Lower lobe of right lung (tissue), 2 donors: ENCODE results near the gene F12. TPM values are rescaled to one million over a fixed set of nuclear protein-coding genes. Genes with fewer than 3 reads are reported as not detected.

Experiments
- ATAC-seq, 2 donors: fragments of 200-7000 bp; cut with Tn5 transposase; one replicate each; pipeline ENCODE4 v1.9.1; 2020 to 2022; ENCODE audit warnings: mild to moderate bottlenecking in 2 of 2, moderate library complexity in 2 of 2
- DNase-seq: peaks from one replicate; pipeline ENCODE4 v3.0.0-alpha.2; 2020
- H3K27ac ChIP-seq: fragments of 200-600 bp; one replicate; pipeline ENCODE4 v1.8.0; 2022
- H3K27me3 ChIP-seq: fragments of 200-600 bp; one replicate; pipeline ENCODE4 v1.8.0; 2022; ENCODE audit warnings: low read depth
- H3K36me3 ChIP-seq: fragments of 200-600 bp; one replicate; pipeline ENCODE4 v1.8.0; 2022; ENCODE audit warnings: mild to moderate bottlenecking
- H3K4me1 ChIP-seq: fragments of 200-600 bp; one replicate; pipeline ENCODE4 v1.8.0; 2022
- H3K4me3 ChIP-seq: fragments of 200-600 bp; one replicate; pipeline ENCODE4 v1.8.0; 2022; ENCODE audit warnings: mild to moderate bottlenecking
- H3K9me3 ChIP-seq: fragments of 200-600 bp; one replicate; pipeline ENCODE4 v1.8.0; 2022
- intact Hi-C: fragments of 100-400 bp; cut with DNase I; formaldehyde crosslinking; loops from one replicate; pipeline ENCODE4 v1.11.0; 2022
- total RNA-seq: library from RNA; stranded (reverse); fragmentation: NEBNext Ultra II Directional; extraction: Animal tissue kit (Norgen Biotek cat#: 25700); gene quantifications from one replicate; pipeline ENCODE4 v1.2.1, GENCODE V29; 2021
- TF ChIP-seq, protein P1 (sequence below): fragments of 200-600 bp; IDR thresholded peaks from one replicate; pipeline ENCODE4 v1.8.0; 2022; ENCODE audit warnings: antibody characterized with exemption, mild to moderate bottlenecking
- donor health status: DM: no; HTN: yes; CAD: no; lungs with severe emphysema.

Gene F12
- total RNA-seq, 1 donor from 2014 or later = 0.80 TPM

DNA sequence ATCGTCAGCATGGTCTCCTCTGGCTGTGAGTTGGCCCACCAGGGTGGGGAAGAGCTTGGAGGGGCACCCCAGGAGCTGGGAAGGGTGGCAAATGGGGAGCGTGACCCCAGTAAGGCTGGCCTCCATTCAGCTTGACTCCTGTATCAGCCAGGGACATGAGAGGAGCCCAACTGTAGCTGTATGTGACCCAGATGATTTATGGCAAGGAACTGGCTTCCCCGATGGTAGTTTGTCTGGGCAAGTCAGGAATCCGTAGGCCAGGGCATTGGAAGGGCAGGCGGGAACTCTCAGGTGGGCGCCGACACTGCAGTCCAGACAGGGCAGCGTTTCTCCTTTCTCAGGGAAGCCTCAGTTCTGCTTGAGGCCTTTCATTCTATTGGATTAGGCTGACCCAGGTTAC, 22.8 kb downstream of the F12 start:
- no peak for ATAC-seq
- no peak overlapping the region for H3K27ac ChIP-seq
- no peak for DNase-seq
- intact Hi-C loops = no loop called here
- no peaks in the 10 kb centered on the region for H3K9me3 ChIP-seq
- H3K4me3 ChIP-seq = no peak overlapping the region
- peaks cover 18% of the 10 kb centered on the region for H3K27me3 ChIP-seq
- peaks cover 18% of the 10 kb centered on the region for H3K4me1 ChIP-seq
- no peaks in the 10 kb centered on the region for H3K36me3 ChIP-seq
- TF ChIP-seq, protein P1, sequence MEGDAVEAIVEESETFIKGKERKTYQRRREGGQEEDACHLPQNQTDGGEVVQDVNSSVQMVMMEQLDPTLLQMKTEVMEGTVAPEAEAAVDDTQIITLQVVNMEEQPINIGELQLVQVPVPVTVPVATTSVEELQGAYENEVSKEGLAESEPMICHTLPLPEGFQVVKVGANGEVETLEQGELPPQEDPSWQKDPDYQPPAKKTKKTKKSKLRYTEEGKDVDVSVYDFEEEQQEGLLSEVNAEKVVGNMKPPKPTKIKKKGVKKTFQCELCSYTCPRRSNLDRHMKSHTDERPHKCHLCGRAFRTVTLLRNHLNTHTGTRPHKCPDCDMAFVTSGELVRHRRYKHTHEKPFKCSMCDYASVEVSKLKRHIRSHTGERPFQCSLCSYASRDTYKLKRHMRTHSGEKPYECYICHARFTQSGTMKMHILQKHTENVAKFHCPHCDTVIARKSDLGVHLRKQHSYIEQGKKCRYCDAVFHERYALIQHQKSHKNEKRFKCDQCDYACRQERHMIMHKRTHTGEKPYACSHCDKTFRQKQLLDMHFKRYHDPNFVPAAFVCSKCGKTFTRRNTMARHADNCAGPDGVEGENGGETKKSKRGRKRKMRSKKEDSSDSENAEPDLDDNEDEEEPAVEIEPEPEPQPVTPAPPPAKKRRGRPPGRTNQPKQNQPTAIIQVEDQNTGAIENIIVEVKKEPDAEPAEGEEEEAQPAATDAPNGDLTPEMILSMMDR = no peak

DNA sequence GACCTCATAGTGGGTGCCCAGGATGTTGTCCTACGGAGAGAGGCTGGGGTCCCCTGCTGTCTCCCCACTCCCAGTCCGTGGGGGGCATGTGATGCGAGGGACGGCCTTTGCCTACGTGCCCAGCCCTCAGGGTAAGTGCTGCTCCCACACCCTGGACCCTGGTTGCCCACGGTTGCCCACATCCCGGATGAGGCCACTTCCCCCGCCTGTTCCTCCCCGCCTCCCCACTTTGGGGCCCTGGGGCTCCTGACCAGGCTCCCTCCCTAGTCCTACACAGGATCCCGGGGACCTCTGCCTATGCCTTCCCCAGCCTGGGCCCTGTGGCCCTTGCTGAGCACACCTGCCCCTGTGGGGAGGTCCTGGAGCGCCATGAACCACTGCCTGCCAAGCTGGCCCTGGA, 23.6 kb downstream of the F12 start:
- H3K27ac ChIP-seq = no peak overlapping the region
- DNase-seq (no peak), ATAC-seq (no peak)
- H3K9me3 ChIP-seq = no peaks in the 10 kb centered on the region
- no peaks in the 10 kb centered on the region for H3K36me3 ChIP-seq
- H3K4me3 ChIP-seq = no peak overlapping the region
- peaks cover 22% of the 10 kb centered on the region for H3K27me3 ChIP-seq
- TF ChIP-seq, protein P1 = no peak
- peaks cover 18% of the 10 kb centered on the region for H3K4me1 ChIP-seq
- intact Hi-C loops = no loop called here

DNA sequence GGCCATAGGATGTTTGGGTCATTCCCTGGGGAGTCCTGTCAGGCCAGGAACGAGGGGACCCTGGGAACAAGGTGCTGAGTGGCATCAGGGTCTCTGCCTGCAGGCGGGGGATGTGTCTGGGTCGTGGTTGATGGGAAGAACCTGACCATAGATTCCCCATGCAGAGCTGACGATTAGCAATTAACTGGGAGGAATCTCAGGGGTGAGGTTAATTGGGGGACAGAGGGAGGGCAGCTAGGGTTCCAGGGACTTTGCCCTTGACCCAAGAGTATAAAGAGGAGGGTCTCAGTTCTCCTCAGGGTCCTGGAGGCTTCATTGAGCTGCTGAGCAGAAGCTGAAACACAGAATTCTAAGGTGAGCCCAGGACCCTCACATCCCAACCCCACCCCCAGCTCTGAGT, 25.2 kb downstream of the F12 start, which contains the start of gene SLC34A1:
SLC34A1 (plus strand) TSS at position 301 of the 400 bp plus-strand sequence. CDS start 1,308 bp downstream, outside the sequence.
- Histone ChIP-seq H3K4me1 (peaks cover 8% of the 10 kb centered on the region), H3K27me3 (peaks cover 22% of the 10 kb centered on the region), H3K4me3 (no peak within 1 kb of the TSS), H3K27ac (no peak within 1 kb of the TSS), H3K36me3 (no peaks in the 10 kb centered on the region), H3K9me3 (no peaks in the 10 kb centered on the region)
- DNase-seq (no peak), ATAC-seq (no peak)
- TF ChIP-seq, protein P1 = no peak
- intact Hi-C loops = no loop called here

DNA sequence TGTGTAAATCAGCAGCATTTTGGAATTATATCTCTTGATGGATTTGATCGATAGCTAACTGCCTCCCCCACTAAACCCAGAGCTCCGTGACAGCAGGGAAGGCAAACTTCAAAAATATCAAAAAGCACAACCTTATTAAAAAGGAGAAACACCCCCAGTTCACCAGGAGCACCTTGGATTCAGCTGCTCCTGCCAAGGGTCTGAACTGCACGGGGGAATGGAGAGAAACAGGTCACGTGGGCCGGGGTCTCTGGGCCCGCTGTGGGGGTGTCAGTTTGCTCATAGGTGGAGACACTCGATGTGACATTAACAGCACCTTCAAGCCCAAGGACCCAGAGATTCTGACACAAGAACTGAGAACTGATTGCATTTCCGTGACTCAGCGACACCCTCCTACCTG, 26.2 kb downstream of the F12 start:
- no peak for DNase-seq
- Histone ChIP-seq H3K36me3 (no peaks in the 10 kb centered on the region), H3K27me3 (peaks cover 22% of the 10 kb centered on the region), H3K4me3 (no peak overlapping the region), H3K27ac (no peak overlapping the region), H3K4me1 (no peaks in the 10 kb centered on the region), H3K9me3 (no peaks in the 10 kb centered on the region)
- intact Hi-C loops = no loop called here
- TF ChIP-seq, protein P1 = no peak
- ATAC-seq = no peak

DNA sequence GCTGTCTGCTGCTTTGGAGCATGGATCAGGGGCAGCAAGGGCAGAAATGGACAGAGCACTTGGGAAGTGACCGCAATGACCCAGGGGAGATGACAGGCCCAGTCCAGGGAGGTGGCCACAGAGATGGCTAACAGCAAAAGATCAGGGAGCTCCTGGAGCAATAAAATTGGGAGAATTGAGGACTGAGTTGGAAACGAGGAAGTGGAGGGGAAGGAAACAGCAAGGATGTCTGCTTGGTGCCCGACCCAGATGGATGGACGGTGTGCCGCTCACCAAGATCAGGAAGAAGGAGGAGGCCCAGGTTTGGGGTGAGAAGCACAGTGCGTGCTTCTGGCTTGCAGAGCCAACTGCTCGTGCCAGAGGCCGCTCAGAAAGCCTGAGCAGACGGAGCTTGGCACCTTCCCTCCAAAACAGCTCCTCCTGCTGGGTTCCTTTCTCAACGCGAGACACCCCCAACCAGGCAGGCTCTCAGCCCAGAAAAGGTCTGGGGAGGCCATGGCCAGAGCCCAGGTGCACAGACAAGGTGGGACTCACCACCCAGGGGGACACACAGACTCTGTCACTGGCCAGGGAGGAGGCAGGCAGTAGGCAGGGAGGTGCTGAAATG, 26.8 kb downstream of the F12 start:
- ATAC-seq = no peak
- Histone ChIP-seq H3K4me1 (no peaks in the 10 kb centered on the region), H3K27me3 (peaks cover 22% of the 10 kb centered on the region), H3K4me3 (no peak overlapping the region), H3K9me3 (no peaks in the 10 kb centered on the region), H3K27ac (no peak overlapping the region), H3K36me3 (no peaks in the 10 kb centered on the region)
- intact Hi-C loops = no loop called here
- DNase-seq = no peak
- TF ChIP-seq, protein P1 = no peak

DNA sequence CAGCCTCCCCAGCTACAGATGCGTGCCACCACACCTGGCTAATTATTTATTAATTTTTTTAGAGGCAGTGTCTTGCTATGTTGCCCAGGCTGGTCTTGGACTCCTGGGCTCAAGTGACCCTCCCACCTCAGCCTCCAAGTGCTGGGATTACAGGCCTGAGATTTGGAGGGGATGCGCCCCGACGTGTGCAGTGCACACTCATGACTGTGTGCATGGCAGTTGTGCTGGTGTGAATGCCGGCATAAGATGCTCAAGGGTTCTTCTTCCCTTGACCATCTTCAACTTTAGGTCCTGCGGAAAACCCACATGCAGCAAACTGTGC, 28.6 kb downstream of the F12 start:
- Histone ChIP-seq H3K27ac (no peak overlapping the region), H3K4me3 (no peak overlapping the region), H3K27me3 (peaks cover 22% of the 10 kb centered on the region), H3K4me1 (no peaks in the 10 kb centered on the region), H3K36me3 (no peaks in the 10 kb centered on the region), H3K9me3 (no peaks in the 10 kb centered on the region)
- no peak for DNase-seq
- intact Hi-C loops = no loop called here
- TF ChIP-seq, protein P1 = no peak
- ATAC-seq = no peak
